GM21360 (cell line): Measurements from ENCODE around the gene ZNF184.
"Not testable (repeated sequence)": the region's sequence is repeated elsewhere in the genome, so short reads cannot be mapped to it uniquely, and the experiment has no call there.

Experiments used
- ATAC-seq: cut with Tn5 transposase; IDR thresholded peaks from one replicate; pipeline ENCODE4 v1.9.1; 2021; ENCODE audit warnings: mild to moderate bottlenecking, moderate library complexity; ENCODE audit not compliant: unreplicated experiment

ZNF184 gene

DNA sequence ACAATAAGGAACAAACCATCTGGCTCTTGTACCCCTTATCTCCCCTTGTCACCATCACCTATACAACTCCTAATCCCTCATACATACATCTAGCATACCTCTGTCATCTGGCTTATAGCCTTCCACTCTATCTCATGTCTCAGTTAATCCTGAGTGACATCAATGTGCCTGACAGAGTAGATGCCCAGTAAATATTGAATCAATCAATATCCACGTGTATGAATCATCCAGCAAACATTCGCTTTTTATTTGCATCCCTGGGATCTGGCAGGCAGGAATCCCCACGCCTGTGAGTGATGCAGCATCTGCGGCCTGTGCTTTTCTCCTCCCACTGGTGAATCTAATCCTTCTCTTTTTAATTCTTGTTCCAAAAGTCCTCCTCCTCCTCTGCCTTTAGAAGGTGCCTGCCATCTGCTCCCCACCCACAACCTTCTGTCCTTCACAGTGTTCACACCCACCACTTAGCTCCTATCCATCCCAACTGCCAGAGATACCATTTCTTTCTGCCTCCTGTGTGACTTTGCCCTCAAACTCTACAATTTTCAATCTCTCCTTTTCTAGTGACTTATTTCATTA is 46.8 kb downstream of the ZNF184 start:
- no peak for ATAC-seq

DNA sequence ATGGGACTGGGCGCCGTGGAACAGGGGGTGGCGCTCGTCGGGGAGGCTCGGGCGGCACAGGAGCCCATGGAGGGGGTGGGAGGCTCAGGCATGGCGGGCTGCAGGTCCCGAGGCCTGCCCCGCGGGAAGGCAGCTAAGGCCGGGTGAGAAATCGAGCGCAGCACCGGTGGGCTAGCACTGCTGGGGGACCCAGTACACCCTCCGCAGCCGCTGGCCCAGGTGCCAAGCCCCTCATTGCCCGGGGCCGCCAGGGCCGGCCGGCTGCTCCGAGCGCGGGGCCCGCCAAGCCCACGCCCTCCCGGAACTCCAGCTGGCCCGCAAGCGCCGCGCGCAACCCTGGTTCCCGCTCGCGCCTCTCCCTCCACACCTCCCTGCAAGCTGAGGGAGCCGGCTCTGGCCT is 48.1 kb downstream of the ZNF184 start:
- not testable (repeated sequence) for ATAC-seq

- ATAC-seq: no peak
Observed at GRCh38 chr6:27422651-27423332, 50.1 kb downstream of the ZNF184 start.

DNA sequence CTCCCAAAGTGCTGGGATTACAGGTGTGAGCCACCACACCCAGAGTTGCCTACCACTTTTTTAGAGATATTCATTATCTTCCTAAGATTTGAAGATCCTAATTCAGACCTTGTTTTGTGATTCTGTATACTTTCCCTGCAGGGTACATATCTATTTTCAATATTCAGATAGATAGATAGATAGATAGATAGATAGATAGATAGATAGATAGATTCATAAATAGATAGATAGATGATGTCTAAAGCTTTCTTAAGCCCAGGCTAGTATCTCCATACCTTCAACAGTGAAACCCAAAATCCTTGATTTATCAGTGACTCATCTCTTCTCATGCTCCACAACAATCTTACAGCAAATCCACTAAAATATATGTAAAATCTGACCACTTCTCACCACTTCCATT is 53.5 kb downstream of the ZNF184 start:
- no peak for ATAC-seq

DNA sequence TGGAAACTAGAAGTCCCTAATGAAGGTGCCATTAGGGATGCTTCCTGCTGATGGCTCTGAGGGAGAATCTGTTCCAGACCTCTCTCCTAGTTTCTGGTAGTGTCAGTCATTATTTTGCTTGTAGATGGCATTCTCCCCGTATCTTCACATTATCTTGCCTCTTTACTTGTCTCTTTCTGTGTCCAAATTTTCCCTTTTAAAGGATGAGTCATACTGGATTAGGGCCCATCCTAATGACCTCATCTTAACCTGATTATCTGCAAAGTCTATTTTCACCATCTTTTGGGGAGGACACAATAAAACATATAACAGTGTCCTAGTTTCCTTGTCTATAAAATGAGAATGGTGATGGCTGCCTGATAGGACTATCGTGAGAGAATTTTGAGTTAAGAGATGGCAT is 57.0 kb downstream of the ZNF184 start:
- no peak for ATAC-seq

DNA sequence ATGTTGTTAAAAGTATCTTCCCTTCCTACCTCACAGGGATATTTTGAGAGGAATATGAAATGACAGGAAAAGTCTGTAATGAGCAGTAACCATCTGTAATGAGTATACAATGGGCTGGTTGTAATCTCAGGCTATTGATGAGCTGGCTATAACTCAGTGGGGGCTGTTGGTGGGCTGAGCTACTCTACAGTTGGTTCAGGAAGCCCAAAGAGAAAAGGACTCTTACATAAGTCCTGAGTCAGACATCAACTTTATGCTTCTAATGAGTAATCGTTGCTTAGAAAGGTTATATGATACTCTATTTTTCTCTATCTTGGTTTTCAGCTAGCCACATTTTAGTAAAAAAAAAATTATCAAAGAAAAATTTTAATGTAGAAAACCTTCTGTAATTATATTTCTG is 57.9 kb downstream of the ZNF184 start:
- ATAC-seq: no peak

DNA sequence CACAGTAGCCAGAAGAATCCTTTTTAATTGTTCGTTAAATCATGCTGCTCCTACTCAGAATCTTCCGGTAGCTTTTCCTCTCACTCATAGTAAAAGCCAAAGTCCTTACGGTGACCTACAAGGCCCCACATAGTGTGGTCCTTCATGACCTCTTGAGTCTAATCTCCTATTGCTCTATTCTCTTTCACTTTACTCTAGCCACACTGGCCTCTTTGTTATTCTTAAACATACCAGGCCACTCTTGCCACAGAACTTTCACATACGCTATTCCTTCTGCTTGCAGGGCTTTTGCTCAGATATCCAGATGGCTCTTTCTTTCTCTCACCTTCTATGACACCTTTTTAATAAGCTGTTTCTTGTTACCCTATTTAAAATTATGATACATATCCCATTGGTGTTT is 58.6 kb downstream of the ZNF184 start:
- ATAC-seq: no peak

DNA sequence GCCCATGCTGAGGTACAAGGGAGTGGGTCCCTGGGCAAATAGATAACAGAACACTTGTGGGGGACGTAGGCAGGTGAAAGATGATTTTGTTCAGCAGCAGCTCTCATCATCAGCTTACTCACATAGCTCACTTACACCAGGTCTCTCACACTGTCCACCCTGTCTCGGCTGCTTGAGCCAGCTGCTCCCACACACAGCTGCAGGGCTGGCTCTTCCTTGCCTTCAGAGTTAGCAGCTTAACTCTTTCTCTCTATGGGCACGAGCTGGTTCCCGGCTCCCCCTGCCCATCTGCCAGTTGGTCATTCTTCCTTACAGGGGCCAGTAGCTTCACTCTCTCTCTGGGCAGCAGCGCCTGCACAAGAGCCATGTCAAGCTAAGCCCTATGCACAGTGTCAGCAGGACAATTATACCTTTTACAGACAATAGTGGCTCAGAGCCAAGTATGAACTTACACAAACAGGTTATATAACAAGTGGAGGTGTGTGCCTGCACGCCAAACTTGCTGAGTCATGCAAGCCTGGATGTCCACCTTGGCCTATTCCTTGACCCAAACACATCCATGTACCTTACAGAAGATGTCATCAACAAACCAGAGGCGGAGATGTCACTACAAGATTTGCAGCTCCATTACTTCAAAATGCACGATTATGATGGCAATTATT is 65.6 kb downstream of the ZNF184 start:
- no peak for ATAC-seq

GRCh38 chr6:27406085-27406484 is 66.8 kb downstream of the ZNF184 start:
- ATAC-seq: no peak

DNA sequence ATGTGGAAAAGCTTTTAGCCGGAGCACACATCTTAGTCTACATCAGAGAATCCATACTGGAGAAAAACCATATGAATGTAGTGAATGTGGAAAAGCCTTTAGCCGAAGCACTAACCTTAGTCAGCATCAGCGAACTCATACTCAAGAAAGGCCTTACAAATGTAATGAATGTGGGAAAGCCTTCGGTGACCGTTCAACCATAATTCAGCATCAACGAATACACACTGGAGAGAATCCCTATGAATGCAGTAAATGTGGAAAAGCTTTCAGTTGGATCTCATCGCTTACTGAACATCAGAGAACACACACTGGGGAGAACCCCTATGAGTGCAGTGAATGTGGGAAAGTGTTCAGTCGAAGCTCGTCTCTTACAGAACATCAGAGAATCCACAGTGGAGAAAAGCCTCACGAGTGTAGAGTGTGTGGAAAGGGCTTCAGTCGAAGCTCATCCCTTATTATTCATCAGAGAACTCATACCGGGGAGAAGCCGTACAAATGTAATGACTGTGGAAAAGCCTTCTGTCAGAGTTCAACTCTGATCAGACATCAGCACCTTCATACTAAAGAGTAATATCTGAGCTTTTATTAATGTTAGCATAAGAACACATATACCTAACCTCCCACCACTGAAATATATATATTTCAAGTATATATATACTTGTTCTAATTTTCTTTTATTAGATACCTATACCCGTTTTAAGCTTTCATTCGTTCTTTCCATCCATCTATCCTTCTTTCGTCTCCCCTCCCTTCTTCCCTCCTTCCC is 71.8 kb downstream of the ZNF184 start:
- ATAC-seq: no peak
